Activated effector memory CD4-positive, alpha-beta T cell treated with anti-CD3 and anti-CD28 coated beads, Interleukin-2, amount 50 U/mL, for 16 hours (primary cell): ENCODE measurements around the gene TIMM17A.

Experiments used
- DNase-seq: peaks from one replicate; pipeline ENCODE4 v3.0.0-alpha.2; 2020

TIMM17A gene

DNA sequence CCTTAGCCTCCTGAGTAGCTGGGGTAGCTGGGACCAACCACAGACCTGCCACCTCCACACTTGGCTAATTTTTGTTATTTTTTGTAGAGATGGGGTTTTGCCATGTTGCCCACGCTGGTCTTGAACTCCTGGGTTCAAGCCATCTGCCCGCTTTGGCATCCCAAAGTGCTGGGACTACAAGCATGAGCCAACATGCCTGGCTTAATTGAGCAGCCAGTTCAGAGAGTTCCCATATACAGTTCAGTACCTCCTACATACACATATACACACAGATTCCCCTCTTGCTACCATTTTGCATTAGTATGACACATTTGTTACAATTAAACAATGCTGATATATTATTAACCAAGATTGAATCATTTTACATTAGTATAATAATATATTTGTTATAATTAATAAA is 30.1 kb downstream of the TIMM17A start:
- DNase-seq: no peak

DNA sequence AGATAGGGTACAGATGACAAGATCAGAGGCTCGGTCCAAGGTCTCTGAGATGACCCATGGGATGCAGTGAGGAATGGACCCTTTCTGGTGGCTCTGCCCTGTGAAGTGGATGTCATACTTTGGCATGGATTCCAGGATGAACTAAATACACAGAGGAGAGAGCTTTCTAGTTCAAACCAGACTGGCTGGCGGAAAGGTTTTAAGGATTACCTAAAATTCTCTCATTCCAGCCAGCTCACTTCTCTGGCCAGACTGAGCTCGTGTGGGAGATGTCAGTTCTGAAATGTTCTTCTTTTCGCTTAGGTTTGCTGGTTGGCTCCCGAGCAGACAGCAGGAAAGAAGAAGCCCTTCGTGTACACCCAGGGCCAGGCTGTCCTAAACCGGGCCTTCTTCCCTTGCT is 33.3 kb downstream of the TIMM17A start:
- peak; percentile 6 for DNase-seq

DNA sequence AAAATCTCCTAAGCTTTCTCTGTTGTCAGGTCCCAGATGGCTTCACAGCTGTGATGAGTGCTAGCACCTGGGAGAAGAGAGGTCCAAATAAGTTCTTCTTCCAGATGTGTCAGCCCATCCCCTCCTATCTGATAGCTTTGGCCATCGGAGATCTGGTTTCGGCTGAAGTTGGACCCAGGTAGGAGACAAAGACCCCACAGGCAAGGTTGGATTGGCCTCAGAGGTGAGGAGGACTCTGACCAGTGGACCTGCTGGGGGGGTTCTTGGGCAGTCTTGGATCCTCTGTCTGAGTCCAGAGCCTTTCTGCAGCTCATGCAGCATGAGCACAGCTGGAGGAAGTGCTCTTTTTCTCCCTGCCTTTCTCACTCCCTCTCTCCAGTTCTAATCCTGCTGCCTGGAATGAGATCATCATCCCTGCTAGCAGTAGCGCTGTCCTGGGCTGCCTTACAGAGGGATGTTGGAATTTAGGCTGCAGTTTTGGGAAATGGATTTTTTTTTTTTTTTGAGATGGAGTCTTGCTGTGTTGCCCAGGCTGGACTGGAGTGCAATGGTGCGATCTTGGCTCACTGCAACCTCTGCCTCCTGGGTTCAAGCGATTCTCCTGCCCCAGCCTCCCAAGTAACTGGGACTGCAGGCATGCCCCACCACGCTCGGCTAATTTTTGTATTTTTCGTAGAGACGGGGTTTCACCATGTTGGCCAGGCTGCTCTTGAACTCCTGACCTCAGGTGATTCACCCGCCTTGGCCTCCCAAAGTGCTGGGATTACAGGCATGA is 34.2 kb downstream of the TIMM17A start:
- peak; percentile 44 for DNase-seq

DNA sequence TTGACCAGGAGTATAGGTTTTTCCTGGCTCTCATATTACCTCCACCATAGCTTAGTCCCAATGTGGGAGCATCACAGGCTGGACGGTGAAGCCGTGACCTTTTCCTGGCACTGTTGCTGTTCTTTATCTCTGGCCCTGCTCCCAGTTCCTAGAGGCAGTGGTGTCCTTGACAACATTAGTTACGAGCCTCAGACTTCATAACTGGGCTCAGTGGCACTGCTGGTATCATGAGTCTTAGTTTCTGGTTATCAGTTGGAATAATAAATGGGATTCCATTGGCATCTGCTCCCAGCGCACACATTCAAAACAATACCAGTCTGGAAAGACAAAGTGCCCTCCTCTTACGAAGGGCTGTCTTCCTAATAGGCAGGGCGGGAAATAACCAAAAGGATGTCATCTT is 35.1 kb downstream of the TIMM17A start:
- peak; percentile 24 for DNase-seq

DNA sequence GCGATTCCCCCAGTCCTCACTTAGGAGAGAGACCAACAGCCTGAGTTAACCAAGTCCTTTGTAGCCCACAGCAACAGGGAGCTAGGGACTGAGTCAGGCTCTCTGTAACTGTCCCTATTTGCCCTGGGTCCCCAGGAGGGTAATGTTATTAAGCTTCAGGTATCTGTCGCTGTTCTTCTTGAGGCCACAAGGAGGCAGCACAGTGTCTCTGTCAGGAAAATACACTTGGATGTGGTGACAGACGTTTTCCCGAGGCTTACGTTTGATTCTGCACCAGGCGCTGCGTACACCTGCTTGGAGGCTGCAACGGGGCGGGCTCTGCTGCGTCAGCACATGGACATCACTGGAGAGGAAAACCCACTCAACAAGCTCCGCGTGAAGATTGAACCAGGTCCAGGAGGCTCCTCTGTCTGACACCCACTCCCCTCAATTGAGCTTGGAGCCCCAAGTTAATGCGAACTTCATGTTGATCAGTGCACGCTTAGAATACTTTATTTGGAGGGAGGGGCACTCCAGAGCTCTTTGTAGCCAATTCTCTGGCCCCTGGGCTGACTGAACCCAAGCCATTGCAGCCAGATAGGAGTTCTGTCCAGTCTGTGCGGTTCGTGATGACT is 44.4 kb downstream of the TIMM17A start:
- no peak for DNase-seq

DNA sequence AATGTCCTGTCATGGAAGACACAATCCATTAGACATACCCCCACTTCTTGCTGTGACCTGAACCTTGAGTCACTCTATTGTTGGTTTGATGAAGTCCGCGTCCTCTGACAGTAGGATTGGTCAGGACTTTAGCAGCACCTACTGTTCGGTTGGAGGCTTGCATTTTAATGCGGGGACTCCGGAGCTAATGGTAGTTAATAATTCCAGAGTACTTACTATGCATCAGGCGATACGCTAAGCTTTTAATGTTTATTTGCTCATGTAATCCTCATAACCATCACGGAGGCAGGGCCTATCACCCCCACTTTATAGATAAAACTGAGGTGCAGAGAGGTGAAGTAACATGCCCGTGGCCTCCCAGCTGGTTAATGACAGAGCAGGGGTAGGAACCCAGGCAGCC is 47.2 kb downstream of the TIMM17A start:
- DNase-seq: no peak

DNA sequence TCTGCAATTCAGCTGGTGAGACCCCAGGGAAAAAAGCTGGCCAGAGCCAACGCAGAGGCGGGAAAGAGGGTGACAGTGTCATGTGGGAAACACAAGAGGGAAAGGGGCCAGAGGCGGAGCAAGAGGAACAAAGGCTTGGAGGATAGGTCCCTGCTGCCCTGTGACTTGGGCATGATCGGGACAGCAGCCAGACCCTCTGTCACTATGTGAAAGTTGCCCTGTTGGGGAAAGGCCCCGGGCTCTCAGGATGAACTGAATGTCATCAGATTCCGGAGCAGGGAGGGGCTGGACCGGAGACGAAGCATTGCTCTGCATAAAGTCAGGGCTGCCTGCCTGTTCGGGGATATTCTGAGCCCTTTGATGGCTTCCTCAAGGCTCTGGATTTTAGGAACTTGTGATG is 49.4 kb downstream of the TIMM17A start:
- DNase-seq: no peak

DNA sequence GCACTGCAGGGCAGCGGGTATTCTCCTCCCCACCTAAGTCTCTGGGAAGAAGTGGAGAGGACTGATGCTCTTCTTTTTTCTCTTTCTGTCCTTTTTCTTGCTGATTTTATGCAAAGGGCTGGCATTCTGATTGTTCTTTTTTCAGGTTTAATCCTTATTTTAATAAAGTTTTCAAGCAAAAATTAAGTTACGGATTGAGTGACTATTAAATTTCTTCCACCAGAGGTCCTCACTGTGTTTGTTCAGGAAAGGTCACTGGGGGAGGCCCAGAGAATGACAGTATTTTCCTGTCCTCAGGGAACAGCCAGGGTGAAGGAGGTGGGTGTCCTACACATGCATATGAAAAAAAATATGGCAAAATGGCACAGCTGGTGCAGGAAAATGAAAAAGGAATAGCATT is 50.7 kb downstream of the TIMM17A start:
- no peak for DNase-seq

DNA sequence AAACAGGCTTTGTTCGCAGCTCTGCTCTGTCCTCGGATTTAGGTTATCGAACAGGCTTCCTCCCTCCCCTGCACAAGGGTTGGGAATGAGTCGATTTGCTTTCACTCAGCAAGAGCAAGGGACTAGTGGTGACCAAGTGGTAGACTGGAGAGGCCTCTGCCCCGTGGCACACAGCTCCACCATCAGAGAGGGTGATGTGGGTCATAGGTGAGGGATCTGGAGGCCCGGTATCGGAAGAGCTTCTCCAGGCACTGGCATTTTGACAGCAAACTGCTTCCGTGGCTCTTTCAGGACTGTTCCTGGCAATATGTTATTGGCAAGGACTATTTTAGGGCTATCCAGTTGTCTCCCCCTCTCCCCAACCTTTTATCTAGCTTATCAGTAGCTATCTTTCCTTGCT is 52.0 kb downstream of the TIMM17A start:
- no peak for DNase-seq

DNA sequence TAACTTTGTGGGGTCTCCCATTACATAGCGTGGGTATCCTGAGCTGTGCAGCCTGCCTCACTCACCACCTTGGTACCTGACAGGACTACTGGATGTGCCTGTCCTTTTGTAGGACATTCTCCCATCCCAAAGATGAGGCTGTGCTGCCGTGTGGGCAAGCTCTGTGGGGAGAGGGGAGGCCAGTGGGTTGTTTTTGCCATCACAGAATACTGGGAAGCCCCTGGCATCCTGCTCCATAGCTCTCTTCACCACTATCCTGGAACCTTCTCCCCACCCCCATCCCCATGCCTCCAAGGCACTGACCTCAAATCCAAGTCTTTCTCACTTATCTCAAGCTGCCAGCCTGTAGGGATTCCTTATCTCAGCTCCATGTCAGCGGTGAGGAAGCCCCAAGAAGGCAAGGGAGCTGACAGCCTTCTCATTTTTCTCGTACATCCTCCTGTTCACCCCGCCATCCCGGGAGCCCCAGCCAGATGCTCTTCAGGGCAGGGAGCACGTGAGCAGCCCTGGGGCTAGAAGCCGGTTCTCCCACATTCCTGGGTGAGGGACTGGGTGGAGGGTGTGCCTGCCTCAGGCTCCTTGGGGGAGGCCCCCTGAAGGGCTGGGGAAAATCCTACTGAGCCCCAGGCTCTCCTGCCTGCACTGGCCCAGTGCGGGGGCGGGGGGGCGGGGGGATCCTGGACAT is 52.6 kb downstream of the TIMM17A start:
- DNase-seq: no peak

DNA sequence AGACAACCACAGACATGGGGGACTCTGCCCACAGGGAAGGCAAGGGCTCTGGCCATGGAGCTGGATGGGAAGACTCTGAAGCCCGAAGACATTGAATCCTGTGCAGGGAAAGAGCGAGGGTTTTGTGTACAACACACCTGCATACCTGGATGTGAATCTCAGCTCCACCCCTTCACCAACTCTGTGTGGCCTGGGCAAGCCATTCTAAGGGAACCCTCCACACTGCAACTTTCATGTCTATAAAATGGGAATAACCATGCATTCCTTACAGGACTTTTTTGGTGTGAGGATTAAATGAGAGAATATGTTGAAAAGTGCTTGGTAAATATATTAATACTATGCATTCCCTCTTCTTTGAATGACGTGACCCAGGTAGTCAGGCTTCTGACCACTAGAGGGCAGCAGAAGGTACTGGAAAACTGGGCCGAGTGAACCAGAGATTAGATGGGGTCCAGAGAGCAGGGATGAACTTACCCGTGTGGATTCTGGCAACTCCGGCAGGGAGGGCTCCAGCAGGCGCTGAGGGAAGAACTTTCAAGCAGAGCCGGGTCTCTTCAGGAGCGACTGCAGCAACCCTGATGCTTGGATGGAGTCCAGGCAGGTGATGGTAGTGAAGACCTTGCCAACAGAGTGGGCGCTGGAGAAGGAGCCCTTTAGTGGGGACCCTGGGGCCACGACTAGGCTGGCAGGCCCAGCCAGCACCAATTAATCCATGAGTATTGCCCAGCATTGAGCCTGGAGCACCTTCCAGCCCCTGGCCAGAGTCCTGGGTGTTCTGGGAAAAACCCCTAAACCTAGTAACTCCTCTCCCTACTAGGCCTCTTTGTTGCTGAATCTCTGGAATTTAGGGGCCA is 54.2 kb downstream of the TIMM17A start:
- DNase-seq: peak; percentile 82

DNA sequence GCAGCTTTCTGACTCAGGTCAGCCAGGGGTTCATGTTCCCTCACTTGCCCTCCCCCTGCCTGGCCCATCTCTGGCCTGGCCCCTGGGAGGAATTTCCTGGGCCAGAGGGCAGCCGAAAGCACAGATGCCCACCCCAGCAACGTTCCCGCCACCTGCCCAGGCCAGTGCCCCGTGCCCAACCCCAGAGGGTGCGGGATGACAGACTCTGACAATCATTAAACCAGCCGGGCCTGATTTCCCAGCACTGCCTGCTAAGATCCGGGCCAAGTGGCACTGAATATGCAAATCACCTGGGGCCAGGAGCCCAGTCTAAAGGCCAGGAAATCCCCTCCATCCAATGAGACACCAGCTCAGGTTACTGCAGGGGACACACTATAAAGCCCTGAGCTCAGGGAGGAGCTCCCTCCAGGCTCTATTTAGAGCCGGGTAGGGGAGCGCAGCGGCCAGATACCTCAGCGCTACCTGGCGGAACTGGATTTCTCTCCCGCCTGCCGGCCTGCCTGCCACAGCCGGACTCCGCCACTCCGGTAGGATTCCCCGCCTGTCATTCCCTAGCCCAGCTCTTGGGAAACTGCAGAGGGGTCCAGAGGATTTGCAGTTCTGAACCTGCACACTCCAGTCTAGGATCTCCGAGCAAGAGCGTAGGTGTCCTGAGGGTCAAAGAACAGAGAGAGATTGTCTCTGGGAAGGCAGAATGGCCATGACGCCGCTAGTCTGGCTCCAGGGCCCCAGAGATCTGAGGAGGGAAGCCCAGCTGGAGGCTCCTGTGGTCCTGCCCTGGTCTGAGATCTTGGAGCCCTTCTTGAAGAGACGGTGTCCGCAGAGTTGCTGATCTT is 55.1 kb downstream of the TIMM17A start, which contains the start of gene ELF3:
Gene ELF3, plus strand, starts transcription at position 408 of the 836 bp plus-strand sequence. CDS start 550 bp downstream, outside the sequence.
- no peak for DNase-seq

DNA sequence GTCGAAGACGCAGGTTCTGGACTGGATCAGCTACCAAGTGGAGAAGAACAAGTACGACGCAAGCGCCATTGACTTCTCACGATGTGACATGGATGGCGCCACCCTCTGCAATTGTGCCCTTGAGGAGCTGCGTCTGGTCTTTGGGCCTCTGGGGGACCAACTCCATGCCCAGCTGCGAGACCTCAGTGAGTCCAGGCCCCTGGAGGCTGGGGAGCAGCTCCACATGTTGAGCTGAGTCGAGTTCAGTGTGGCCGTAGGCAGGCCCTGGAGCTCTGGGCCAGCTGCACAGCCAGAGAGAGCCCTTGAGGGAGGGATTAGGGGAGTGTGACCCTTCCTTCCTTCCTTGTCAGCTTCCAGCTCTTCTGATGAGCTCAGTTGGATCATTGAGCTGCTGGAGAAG is 56.7 kb downstream of the TIMM17A start:
- no peak for DNase-seq

DNA sequence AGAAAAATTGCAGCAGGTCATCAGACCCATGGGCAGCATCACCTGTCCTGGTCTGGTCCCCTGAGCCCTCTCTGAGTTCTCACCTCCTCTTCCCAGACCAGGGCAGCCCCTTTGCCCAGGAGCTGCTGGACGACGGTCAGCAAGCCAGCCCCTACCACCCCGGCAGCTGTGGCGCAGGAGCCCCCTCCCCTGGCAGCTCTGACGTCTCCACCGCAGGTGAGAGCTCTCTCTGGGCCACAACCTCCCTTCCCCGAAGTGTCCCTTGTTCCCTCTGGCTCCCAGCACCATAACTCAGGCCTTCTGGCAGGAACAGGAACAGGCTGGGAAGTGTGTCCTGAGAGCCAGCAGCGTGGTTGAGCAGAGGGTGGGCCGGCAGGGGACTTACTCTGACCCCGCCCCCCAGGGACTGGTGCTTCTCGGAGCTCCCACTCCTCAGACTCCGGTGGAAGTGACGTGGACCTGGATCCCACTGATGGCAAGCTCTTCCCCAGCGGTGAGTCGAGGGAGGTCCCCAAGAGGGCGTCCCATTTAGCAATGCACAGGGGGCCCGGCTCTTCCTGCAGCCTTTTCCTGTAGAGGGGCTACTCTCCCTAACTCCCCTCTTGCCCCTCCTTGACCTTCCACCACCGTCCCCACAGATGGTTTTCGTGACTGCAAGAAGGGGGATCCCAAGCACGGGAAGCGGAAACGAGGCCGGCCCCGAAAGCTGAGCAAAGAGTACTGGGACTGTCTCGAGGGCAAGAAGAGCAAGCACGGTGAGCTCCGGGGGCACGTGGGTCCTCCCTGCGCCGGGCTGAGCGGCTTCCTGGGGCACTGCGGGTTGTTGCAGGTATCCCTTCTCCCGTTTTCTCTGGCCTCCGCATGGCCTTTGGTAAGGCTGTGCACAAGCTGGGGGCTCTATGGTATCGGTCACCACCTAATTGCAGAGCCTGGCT is 57.5 kb downstream of the TIMM17A start:
- DNase-seq: no peak

DNA sequence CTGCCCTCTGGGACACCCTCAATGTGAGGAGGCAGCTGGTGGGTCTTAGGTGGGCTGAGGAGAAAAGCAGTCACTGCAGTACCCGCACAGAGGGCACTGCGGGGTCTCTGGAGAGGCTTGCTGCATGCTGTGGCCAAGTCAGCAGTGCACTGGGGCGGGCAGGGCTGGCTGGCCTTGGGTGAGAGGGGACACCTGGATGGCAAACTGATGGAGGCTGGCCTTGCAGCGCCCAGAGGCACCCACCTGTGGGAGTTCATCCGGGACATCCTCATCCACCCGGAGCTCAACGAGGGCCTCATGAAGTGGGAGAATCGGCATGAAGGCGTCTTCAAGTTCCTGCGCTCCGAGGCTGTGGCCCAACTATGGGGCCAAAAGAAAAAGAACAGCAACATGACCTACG is 58.3 kb downstream of the TIMM17A start:
- no peak for DNase-seq

DNA sequence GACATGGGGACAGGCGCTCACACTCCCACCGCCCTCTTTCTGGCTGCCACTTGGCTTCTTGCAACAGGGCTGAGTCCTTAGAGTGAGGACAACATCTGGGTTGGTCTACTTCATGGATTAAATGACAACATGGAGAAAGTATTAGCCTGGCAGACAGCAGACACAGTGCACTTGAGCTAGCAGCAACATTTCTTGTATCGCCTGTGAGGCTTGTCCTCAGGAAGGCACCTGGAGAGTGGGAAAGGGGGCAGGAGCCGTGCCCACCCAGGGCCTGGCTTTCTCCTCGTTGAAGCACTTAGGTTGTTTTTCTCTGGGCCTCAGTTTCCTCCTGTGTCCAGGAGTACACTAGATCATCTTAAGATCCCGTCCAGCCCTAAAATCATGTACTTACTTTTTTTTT is 58.8 kb downstream of the TIMM17A start:
- DNase-seq: no peak

DNA sequence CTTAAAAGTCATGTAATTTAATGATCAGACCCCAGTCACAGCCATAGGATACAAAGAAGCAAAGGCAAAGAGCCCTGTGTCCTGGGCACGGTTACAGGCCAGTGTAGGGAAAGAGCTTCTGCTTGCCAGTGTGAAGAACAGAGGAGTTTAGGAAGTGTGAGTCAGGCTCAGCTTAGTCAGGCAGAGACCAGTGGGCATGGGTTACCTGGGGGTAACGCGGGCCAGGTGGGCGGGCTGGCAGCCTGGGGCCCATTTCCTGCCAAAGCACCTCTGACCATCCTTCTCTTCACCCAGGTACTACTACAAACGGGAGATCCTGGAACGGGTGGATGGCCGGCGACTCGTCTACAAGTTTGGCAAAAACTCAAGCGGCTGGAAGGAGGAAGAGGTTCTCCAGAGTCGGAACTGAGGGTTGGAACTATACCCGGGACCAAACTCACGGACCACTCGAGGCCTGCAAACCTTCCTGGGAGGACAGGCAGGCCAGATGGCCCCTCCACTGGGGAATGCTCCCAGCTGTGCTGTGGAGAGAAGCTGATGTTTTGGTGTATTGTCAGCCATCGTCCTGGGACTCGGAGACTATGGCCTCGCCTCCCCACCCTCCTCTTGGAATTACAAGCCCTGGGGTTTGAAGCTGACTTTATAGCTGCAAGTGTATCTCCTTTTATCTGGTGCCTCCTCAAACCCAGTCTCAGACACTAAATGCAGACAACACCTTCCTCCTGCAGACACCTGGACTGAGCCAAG is 59.8 kb downstream of the TIMM17A start:
- no peak for DNase-seq

DNA sequence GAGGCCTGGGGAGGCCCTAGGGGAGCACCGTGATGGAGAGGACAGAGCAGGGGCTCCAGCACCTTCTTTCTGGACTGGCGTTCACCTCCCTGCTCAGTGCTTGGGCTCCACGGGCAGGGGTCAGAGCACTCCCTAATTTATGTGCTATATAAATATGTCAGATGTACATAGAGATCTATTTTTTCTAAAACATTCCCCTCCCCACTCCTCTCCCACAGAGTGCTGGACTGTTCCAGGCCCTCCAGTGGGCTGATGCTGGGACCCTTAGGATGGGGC is 60.3 kb downstream of the TIMM17A start:
- DNase-seq: no peak

DNA sequence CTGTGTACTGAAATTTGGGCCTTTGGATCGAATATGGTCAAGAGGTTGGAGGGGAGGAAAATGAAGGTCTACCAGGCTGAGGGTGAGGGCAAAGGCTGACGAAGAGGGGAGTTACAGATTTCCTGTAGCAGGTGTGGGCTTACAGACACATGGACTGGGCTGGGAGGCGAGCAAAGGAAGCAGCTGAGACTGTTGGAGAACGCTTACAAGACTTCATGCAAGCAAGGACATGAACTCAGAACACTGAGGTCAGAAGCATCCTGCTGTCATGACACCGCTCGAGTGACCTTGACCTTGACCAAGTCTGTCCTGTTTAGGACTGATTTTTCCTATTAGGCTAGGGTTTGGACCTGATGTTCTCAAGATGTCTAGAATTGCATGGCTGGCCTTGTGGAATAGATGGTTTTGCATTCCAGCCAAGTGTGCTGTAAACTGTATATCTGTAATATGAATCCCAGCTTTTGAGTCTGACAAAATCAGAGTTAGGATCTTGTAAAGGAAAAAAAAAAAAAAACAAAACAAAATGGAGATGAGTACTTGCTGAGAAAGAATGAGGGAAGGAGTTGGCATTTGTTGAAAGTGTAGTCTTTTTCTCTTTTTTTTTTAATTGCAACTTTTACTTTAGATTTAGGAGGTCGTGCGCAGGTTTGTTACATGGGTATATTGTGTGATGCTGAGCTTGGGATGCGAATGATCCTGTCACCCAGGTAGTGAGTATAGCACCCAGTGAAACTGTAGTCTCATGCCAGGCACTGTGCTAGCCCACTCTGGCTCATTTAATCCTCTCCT is 60.9 kb downstream of the TIMM17A start:
- DNase-seq: no peak
